Heart right ventricle (tissue), 16 donors: ENCODE data around the gene EYA4. TPM values are rescaled to one million over a fixed set of nuclear protein-coding genes. Genes with fewer than 3 reads are reported as not detected.

Experiments
- ATAC-seq, 8 donors: fragments of 200-7000 bp; cut with Tn5 transposase; one replicate each; pipeline ENCODE4 v1.9.1; 2020; ENCODE audit warnings: mild to moderate bottlenecking in 8 of 8, moderate library complexity in 8 of 8, moderate number of reproducible peaks in 1 of 8
- DNase-seq, 2 donors: peaks; one replicate each; pipeline ENCODE4 v3.0.0-alpha.2; 2020
- H3K27ac ChIP-seq, 10 donors: fragments of 200-600 bp; sonication (generic) in 2 of 10; one replicate each; pipeline versions ENCODE4 v1.5.0 to v1.8.0; 2020 to 2022; ENCODE audit warnings: mild to moderate bottlenecking in 3 of 10
- H3K27me3 ChIP-seq, 7 donors: fragments of 200-600 bp; one replicate each; pipeline ENCODE4 v1.8.0; 2021 to 2022; ENCODE audit warnings: mild to moderate bottlenecking in 2 of 7
- H3K36me3 ChIP-seq, 9 donors: fragments of 200-600 bp; sonication (generic) in 1 of 9; one replicate each; pipeline versions ENCODE4 v1.5.0 to v1.8.0; 2020 to 2022; ENCODE audit warnings: mild to moderate bottlenecking in 2 of 9
- H3K4me1 ChIP-seq, 9 donors: fragments of 200-600 bp; sonication (generic) in 1 of 9; one replicate each; pipeline versions ENCODE4 v1.5.0 to v1.8.0; 2020 to 2022; ENCODE audit warnings: mild to moderate bottlenecking in 4 of 9
- H3K4me3 ChIP-seq, 10 donors: fragments of 200-600 bp; sonication (generic) in 2 of 10; one replicate each; pipeline versions ENCODE4 v1.5.0 to v1.8.0; 2020 to 2022; ENCODE audit warnings: mild to moderate bottlenecking in 7 of 10, moderate library complexity in 2 of 10
- H3K9me3 ChIP-seq, 11 donors: fragments of 200-600 bp in 10 of 11; sonication (generic) in 2 of 11; one replicate each; pipeline versions ENCODE4 v1.5.0 to v1.8.0; 2013 to 2022; ENCODE audit warnings: mild to moderate bottlenecking in 2 of 11, control low read depth in 1 of 11, moderate library complexity in 1 of 11
- WGBS, 2 donors: extraction: QIAGEN DNeasy Blood & Tissue Kit; methylation state at CpG; one replicate each; pipeline ENCODE4 v1.1.7; 2013; ENCODE audit warnings: inconsistent platforms in 1 of 2; 5-methylcytosine and 5-hydroxymethylcytosine counted together
- intact Hi-C, 10 donors: fragments of 100-400 bp; cut with DNase I; formaldehyde crosslinking; loops; one replicate each; pipeline versions ENCODE4 v1.11.1 to v1.14.2; 2022
- polyA plus RNA-seq, 2 donors: library from polyadenylated mRNA; stranded (reverse); fragments of 200-250 nt; gene quantifications; one replicate each; pipeline ENCODE4 v1.2.3, GENCODE V29; 2013
- total RNA-seq, 10 donors: library from RNA; stranded (reverse); fragmentation: NEBNext Ultra II Directional in 3 of 10; extraction: Animal tissue kit (Norgen Biotek cat#: 25700) in 3 of 10; gene quantifications; one replicate each; pipeline versions ENCODE4 v1.2.1 to v1.2.4, GENCODE V29; 2021 to 2023
- TF ChIP-seq, protein P1 (sequence below), 9 donors: fragments of 200-600 bp; sonication (generic) in 2 of 9; IDR thresholded peaks; one replicate each; pipeline versions ENCODE4 v1.5.0 to v1.8.0; 2021 to 2022; ENCODE audit warnings: antibody characterized with exemption in 9 of 9, mild to moderate bottlenecking in 5 of 9, moderate library complexity in 1 of 9
- donor health status: Arrhythmogenic right ventricular cardiomyopathy.
- donor health status: ischemic (EF 13 %, LVEDD 7.1; RV severe dilation, severe dysfunction).
- donor health status: healthy with polysubstance abuse.
- donor health status: DM: no; HTN: yes; CAD: no.
- donor health status: DM: no; HTN: no; CAD: no.
- donor health status: ischemic (EF 25% LVEDD 6.9; RV normal size, moderate dysfunction).
- donor health status: ischemic (EF 25% LVEDD 5.7; RV mildly dilated, moderate dysfunction).
- donor health status: healthy.
- donor health status: DM: yes; HTN: yes; CAD: no.
- donor health status: Ischemic cardiomyopathy.
- donor health status: ischemic (EF 35%, LVEDD 5.7; RV mildly dilated, moderate dysfunction).
- donor health status: nonischemic (EF 11% LVEDD 7.7; RV severe dilation, severe dysfunction).
- donor health status: DM: yes; HTN: yes; CAD: no.
- donor health status: PGD.
- donor health status: ischemic (EF 29% LVEDD 5.4; RV normal size, mild dysfunction).
- donor health status: nonischemic (EF 23%, LVEDD 6.1; RV moderate dilation, normal function).

Gene EYA4
- total and polyA plus RNA-seq, 12 donors: 1.6 to 30.2 (median 17.9) TPM

DNA sequence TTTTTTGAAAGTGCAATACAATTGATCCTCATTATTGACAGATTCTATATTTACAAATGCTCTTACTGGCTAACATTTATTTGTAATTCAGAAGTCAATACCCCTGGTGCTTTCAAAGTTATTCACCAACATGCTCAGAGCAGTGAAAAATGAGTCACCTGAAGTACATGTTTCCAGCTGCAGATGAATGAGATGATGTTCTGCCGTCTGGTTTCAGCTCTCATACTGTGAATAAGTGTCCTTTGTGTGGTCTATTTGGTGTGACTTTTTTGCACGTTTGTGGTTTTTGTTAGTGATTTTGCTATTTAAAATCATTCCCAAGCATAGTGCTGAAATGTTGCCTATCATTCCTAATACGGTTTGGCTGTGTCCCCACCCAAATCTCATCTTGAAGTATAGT lies 22.3 kb upstream of the EYA4 start:
- Histone ChIP-seq H3K27ac (no peak overlapping the region), H3K4me3 (no peak overlapping the region), H3K36me3 (no peaks in the 10 kb centered on the region), H3K9me3 (no peaks in the 10 kb centered on the region), H3K4me1 (no peaks in the 10 kb centered on the region), H3K27me3 (no peaks in the 10 kb centered on the region)
- DNase-seq: no peak
- TF ChIP-seq, protein P1, sequence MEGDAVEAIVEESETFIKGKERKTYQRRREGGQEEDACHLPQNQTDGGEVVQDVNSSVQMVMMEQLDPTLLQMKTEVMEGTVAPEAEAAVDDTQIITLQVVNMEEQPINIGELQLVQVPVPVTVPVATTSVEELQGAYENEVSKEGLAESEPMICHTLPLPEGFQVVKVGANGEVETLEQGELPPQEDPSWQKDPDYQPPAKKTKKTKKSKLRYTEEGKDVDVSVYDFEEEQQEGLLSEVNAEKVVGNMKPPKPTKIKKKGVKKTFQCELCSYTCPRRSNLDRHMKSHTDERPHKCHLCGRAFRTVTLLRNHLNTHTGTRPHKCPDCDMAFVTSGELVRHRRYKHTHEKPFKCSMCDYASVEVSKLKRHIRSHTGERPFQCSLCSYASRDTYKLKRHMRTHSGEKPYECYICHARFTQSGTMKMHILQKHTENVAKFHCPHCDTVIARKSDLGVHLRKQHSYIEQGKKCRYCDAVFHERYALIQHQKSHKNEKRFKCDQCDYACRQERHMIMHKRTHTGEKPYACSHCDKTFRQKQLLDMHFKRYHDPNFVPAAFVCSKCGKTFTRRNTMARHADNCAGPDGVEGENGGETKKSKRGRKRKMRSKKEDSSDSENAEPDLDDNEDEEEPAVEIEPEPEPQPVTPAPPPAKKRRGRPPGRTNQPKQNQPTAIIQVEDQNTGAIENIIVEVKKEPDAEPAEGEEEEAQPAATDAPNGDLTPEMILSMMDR (IDR thresholded peaks at IDR 0.05): no peak
- ATAC-seq: no peak
- WGBS, 2 donors: 52 to 59% methylated on average over 3 of the region's 3 CpGs
- intact Hi-C loops: no loop called here

DNA sequence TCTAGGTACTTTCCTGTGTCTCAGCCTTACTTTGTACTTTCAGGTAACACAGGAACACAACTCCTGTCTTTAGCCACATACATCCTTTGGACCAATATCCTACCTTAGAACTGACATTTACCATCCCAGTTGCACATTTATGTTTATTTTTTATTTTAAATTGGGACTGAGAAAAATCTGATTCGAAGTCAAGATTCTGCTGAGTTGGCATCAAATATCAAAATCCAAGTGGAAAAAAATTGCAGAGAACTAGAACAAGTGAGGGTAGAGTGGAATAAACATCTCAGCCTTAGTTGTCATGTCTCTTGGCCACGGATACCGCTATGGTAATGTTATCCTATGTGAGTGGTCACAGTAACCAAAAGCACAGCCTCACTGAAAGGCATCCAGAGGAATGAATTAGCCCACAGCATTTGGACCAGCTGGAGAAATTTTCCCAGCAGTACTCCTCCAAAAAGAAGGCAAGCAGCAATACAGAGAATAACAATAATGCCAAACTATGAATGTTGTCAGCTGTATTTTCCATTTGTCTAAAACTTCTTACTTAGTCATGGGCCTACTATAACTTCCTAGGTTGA lies 17.6 kb upstream of the EYA4 start:
- no peak overlapping the region for H3K27ac ChIP-seq
- H3K4me3 ChIP-seq: no peak overlapping the region
- no peaks in the 10 kb centered on the region for H3K4me1 ChIP-seq
- no peaks in the 10 kb centered on the region for H3K9me3 ChIP-seq
- TF ChIP-seq, protein P1 (IDR thresholded peaks at IDR 0.05): no peak
- intact Hi-C loops: no loop called here
- DNase-seq (no peak), ATAC-seq (no peak)
- no peaks in the 10 kb centered on the region for H3K27me3 ChIP-seq
- H3K36me3 ChIP-seq: no peaks in the 10 kb centered on the region
- 87 to 91% methylated on average over 3 of the region's 3 CpGs for WGBS, 2 donors

DNA sequence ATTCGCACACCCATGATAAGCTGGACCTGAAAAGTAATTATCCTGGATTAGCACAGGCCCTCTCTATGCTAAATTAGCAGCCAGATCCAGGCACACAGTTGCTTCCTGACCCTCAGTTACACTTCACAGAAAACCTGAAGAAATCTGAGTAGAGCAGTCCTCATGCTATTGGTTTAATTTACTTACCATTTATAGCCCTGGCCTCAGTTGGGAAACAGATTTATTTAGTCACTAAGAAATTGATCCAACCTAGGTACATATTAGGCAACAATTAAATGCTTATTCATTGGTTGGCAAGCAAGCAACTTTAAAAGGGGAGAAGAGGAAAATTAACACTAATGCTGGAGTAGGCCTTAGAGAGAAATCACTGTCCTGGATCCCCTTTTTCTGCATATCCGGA lies 15.6 kb upstream of the EYA4 start:
- TF ChIP-seq, protein P1 (IDR thresholded peaks at IDR 0.05): no peak
- intact Hi-C loops: no loop called here
- Histone ChIP-seq H3K4me3 (no peak overlapping the region), H3K27me3 (no peaks in the 10 kb centered on the region), H3K27ac (no peak overlapping the region), H3K4me1 (no peaks in the 10 kb centered on the region), H3K9me3 (no peaks in the 10 kb centered on the region), H3K36me3 (no peaks in the 10 kb centered on the region)
- ATAC-seq (no peak), DNase-seq (no peak)
- WGBS, 2 donors: 94 to 96% methylated on average over 2 of the region's 2 CpGs

DNA sequence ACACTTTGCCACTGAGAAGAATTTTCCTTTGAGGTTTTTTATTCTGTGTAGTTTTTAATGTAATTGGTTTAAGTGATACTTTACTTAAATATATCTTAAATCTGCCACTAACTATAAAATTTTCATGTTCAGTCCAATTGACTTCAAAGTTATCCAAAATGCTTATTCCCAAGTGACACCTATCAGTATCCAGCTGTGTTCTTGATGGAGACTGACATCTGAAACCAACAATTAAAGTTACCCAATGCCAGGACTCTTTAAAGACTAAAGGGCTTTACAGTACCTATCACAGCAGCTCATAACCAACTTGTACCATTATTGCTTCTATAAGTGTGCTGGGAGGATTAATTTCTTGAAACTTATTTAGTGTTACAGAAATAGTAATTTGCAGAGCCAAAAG lies 13.8 kb upstream of the EYA4 start:
- TF ChIP-seq, protein P1 (IDR thresholded peaks at IDR 0.05): no peak
- no peaks in the 10 kb centered on the region for H3K4me1 ChIP-seq
- H3K4me3 ChIP-seq: no peak overlapping the region
- no peak for DNase-seq
- H3K36me3 ChIP-seq: no peaks in the 10 kb centered on the region
- H3K27me3 ChIP-seq: no peaks in the 10 kb centered on the region
- intact Hi-C loops: no loop called here
- ATAC-seq: no peak
- H3K27ac ChIP-seq: no peak overlapping the region
- peaks cover 0 to under 1% (median 0%) of the 10 kb centered on the region in 11 donors for H3K9me3 ChIP-seq
